ENCODE results near the gene LHX8. TPM values are rescaled to one million over a fixed set of nuclear protein-coding genes. Genes with fewer than 3 reads are reported as not detected.

The LHX8 gene
- total RNA-seq, 1 donor from 2014 or later = not detected

- no peak overlapping the region for H3K27ac ChIP-seq
- H3K4me1 ChIP-seq = no peaks in the 10 kb centered on the region
- intact Hi-C loops (cut with DNase I) = no loop called here
- H3K27me3 ChIP-seq (ENCODE audit: low read depth) = no peaks in the 10 kb centered on the region
- ATAC-seq = no peak
- H3K4me3 ChIP-seq = no peak overlapping the region
- H3K36me3 ChIP-seq = no peaks in the 10 kb centered on the region
- TF ChIP-seq CTCF (IDR thresholded peaks at IDR 0.05) = no peak
- no peak for DNase-seq
- no peaks in the 10 kb centered on the region for H3K9me3 ChIP-seq
Observed at GRCh38 chr1:75202751-75203150, 68.6 kb downstream of the LHX8 start.

DNA sequence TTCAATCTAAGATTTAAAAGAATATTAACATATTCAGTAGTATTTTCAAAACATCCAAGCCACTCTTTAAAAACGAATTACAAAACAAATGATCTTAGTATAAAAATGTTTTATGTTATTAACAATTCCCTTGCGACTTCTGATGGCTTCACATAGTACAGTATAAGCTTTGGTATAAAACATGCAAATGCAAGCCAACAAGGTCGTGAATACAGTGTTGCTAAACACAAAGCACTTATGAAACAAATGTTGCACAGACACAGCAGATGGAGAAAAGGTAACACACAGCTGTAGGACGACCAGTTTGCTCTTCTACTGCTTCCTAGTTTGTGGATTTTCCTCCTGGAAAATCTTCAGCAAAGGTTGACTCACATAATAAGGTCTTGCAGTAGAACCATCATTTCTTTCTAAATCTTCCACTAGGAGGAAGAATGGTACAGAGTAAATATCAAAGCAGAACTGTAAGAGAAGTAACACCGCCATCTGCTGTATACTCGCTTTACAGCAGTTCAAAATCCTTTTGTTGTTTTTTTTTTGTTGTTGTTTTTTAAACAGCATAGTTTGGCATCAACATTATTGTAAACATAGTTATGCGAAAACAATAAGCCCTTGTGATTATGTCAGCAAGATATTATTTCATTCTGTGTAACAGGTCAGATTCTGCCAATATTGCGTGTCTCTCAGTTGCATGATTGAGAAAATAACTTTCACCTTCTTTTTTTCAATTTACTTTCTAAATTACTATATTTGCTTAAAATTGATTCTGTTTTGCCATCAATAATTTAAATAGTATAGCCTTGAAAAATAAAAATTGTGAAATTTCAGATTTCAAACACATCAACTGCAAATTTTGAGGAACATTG is 69.5 kb downstream of the LHX8 start:
- DNase-seq = no peak
- Histone ChIP-seq H3K27me3 (ENCODE audit: low read depth) (no peaks in the 10 kb centered on the region), H3K9me3 (no peaks in the 10 kb centered on the region), H3K4me3 (no peak overlapping the region), H3K27ac (no peak overlapping the region), H3K36me3 (no peaks in the 10 kb centered on the region), H3K4me1 (no peaks in the 10 kb centered on the region)
- TF ChIP-seq CTCF (IDR thresholded peaks at IDR 0.05) = peak; percentile 66
- ATAC-seq = peak; percentile 55 to 68
- intact Hi-C loops (cut with DNase I) = no loop called here

DNA sequence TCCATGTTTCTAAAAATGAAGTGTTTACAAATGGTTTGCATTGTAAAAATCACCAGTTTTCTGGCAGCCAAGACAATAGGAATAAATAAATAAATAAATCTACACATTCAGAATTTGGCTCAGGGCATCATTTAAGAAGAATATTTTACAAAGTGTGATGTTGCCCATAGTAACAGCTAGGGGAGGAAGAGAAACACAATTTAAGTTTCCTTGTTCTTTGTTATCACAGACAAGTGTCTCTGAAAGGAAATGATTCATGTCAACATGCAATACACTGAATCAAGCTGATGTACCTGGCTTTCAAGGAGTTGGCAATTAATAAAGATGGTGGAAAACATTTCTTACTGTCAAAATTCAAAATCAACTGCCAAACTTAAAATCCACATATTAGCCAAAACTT is 74.7 kb downstream of the LHX8 start:
- Histone ChIP-seq H3K4me1 (no peaks in the 10 kb centered on the region), H3K36me3 (no peaks in the 10 kb centered on the region), H3K4me3 (no peak overlapping the region), H3K27me3 (ENCODE audit: low read depth) (no peaks in the 10 kb centered on the region), H3K9me3 (no peaks in the 10 kb centered on the region), H3K27ac (no peak overlapping the region)
- TF ChIP-seq CTCF (IDR thresholded peaks at IDR 0.05) = no peak
- ATAC-seq = no peak
- no peak for DNase-seq
- intact Hi-C loops (cut with DNase I) = loop anchor here (5.0 kb wide), 1 partner anchor 437 kb away; no protein-coding TSS in a partner anchor
